ENCODE results near the gene RAB30. TPM values are rescaled to one million over a fixed set of nuclear protein-coding genes. Genes with fewer than 3 reads are reported as not detected.

The RAB30 gene
- total RNA-seq, 1 experiment from 2014 or later, result 6.2 TPM

DNA sequence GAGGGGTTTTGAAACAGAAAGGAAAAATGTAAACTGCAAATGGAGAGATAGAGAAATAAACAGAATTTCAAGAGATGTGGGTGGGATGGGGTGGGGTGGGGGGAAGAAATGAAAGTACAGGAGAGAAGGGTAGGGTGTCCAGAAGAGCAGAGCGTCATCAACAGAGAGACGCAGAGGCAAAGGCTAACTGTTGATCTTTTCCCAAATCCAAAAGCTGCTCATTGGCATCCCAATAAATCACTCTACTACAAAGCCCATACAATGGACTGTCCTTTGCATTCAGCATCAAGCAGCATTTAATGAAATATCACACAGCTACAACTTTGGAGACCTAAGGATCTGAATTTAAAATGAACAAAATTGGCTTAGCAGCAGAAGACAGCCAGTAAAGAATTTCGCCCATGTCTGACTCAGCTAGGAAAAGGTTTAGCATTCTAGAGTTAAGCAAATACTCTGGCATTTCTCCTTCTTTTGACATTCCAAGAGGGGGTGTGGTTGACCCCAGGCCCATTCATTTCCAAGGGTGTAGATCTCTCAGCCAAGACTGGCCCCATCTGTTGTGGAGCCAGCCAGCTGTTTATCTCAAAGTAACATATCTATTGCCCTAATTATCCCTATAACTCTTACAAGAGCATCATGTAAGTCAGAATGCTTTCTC is 1.5 kb downstream of the RAB30 start:
- Mint-ChIP-seq H3K4me1 (peaks cover 36% of the 10 kb centered on the region), H3K9me3 (no peaks in the 10 kb centered on the region), H3K27me3 (ENCODE audit: low read depth) (no peaks in the 10 kb centered on the region), H3K27ac (no peak overlapping the region), H3K36me3 (peaks cover 18% of the 10 kb centered on the region), H3K4me3 (no peak overlapping the region; the same call in 1 of the 2 replicates)
- POLR2A ChIA-PET, result interaction anchor here (2.9 to 3.0 kb wide), 2 partner anchors 86 to 169 kb away, joined by 21 to 25 read pairs; partner anchors contain the start of genes DDIAS, PCF11 and PRCP
- CTCF ChIA-PET, result interaction anchor here (0.8 kb wide), 1 partner anchor 203 kb away, joined by 4 read pairs; no protein-coding TSS in a partner anchor
- ATAC-seq (peak; percentile 38), DNase-seq (ENCODE audit: low spot score) (peak; percentile 28)
- TF ChIP-seq FOXP4 (CRISPR knock-in tag; IDR thresholded peaks at IDR 0.05) (no peak), ZNF512 (CRISPR knock-in tag; IDR thresholded peaks at IDR 0.05; ENCODE audit: borderline replicate concordance) (no peak), FOXK1 (CRISPR knock-in tag; IDR thresholded peaks at IDR 0.05) (no peak), FOXJ3 (CRISPR knock-in tag; IDR thresholded peaks at IDR 0.05; ENCODE audit: borderline replicate concordance) (no peak), ETV6 (CRISPR knock-in tag; IDR thresholded peaks at IDR 0.05) (no peak), ZNF317 (CRISPR knock-in tag; IDR thresholded peaks at IDR 0.05; ENCODE audit: borderline replicate concordance, low read depth) (no peak), ZNF263 (CRISPR knock-in tag; IDR thresholded peaks at IDR 0.05; ENCODE audit: low read depth) (no peak), RELA (CRISPR knock-in tag; IDR thresholded peaks at IDR 0.05; ENCODE audit: borderline replicate concordance) (no peak), ELF4 (CRISPR knock-in tag; IDR thresholded peaks at IDR 0.05; ENCODE audit: low read depth) (no peak)
- TF ChIP-seq, protein P1, sequence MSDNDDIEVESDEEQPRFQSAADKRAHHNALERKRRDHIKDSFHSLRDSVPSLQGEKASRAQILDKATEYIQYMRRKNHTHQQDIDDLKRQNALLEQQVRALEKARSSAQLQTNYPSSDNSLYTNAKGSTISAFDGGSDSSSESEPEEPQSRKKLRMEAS (CRISPR knock-in tag; IDR thresholded peaks at IDR 0.05), result no peak

DNA sequence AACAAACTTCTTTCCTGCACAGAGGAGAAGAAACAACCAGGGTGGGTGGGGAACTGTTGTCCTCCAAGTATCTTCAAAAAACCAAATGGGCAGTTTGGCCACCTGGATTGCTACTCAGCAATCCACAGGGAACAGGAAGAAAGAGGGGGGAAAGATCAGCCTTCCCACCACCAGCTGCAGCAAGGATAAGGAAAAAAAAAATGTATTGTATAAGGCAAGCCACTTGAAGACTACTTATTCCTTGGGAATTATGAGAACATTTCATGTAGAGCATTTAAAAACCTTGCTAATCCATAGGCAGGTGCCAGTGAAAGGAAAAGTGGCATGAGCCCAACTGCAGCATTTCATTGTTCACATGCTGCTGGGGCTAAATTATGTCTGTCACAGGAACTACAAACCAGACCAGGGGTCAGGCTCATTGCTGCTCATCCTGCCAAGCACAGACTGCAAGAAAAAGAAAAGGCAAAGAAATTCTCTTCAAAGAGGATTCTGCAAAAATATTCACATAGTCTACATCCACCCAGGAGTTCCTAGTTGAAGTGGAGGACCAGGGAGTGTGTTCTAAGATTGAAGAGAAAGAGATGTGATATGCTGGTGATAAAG is 2.2 kb downstream of the RAB30 start:
- Mint-ChIP-seq H3K9me3 (no peaks in the 10 kb centered on the region), H3K27ac (0 out of 2 replicates have a peak overlapping the region, but pooled peaks have one; percentile 7), H3K4me1 (peaks cover 36% of the 10 kb centered on the region), H3K4me3 (no peak overlapping the region; the same call in 1 of the 2 replicates), H3K27me3 (ENCODE audit: low read depth) (no peaks in the 10 kb centered on the region), H3K36me3 (peaks cover 13% of the 10 kb centered on the region)
- no peak for TF ChIP-seq NR3C1 (CRISPR knock-in tag; conservative IDR thresholded peaks at IDR 0.05; ENCODE audit: low read depth)
- no peak for TF ChIP-seq SMAD4 (CRISPR knock-in tag; IDR thresholded peaks at IDR 0.05)
- ChIA-PET POLR2A (interaction anchor here (2.9 to 3.0 kb wide), 2 partner anchors 87 to 169 kb away, joined by 21 to 25 read pairs; partner anchors contain the start of genes DDIAS, PCF11 and PRCP), CTCF (no interaction called here)
- ATAC-seq, result no peak
- no peak for DNase-seq (ENCODE audit: low spot score)

GRCh38 chr11:83068568-83068967 is 3.1 kb downstream of the RAB30 start:
- no peaks in the 10 kb centered on the region for H3K9me3 Mint-ChIP-seq
- H3K4me1 Mint-ChIP-seq, result peaks cover 33% of the 10 kb centered on the region
- H3K27ac Mint-ChIP-seq, result no peak overlapping the region
- no peak overlapping the region for H3K4me3 Mint-ChIP-seq
- CTCF ChIA-PET, result no interaction called here
- H3K36me3 Mint-ChIP-seq, result peaks cover 8% of the 10 kb centered on the region
- DNase-seq (ENCODE audit: low spot score), result no peak
- no peaks in the 10 kb centered on the region for H3K27me3 Mint-ChIP-seq (ENCODE audit: low read depth)
- POLR2A ChIA-PET, result interaction anchor here (1.3 kb wide), 1 partner anchor 88 kb away, joined by 4 read pairs; the partner anchor contains the start of gene PCF11
- ATAC-seq, result no peak
- TF ChIP-seq ZBTB43 (CRISPR knock-in tag; IDR thresholded peaks at IDR 0.05) (no peak), ZNF121 (CRISPR knock-in tag; IDR thresholded peaks at IDR 0.05) (no peak), ETV6 (CRISPR knock-in tag; IDR thresholded peaks at IDR 0.05) (no peak), PRRX2 (CRISPR knock-in tag; IDR thresholded peaks at IDR 0.05) (no peak), ZNF219 (CRISPR knock-in tag; IDR thresholded peaks at IDR 0.05; ENCODE audit: borderline replicate concordance) (no peak), CTCF (IDR thresholded peaks at IDR 0.05) (no peak), ATF1 (CRISPR knock-in tag; IDR thresholded peaks at IDR 0.05) (no peak)
- TF ChIP-seq, protein P2, sequence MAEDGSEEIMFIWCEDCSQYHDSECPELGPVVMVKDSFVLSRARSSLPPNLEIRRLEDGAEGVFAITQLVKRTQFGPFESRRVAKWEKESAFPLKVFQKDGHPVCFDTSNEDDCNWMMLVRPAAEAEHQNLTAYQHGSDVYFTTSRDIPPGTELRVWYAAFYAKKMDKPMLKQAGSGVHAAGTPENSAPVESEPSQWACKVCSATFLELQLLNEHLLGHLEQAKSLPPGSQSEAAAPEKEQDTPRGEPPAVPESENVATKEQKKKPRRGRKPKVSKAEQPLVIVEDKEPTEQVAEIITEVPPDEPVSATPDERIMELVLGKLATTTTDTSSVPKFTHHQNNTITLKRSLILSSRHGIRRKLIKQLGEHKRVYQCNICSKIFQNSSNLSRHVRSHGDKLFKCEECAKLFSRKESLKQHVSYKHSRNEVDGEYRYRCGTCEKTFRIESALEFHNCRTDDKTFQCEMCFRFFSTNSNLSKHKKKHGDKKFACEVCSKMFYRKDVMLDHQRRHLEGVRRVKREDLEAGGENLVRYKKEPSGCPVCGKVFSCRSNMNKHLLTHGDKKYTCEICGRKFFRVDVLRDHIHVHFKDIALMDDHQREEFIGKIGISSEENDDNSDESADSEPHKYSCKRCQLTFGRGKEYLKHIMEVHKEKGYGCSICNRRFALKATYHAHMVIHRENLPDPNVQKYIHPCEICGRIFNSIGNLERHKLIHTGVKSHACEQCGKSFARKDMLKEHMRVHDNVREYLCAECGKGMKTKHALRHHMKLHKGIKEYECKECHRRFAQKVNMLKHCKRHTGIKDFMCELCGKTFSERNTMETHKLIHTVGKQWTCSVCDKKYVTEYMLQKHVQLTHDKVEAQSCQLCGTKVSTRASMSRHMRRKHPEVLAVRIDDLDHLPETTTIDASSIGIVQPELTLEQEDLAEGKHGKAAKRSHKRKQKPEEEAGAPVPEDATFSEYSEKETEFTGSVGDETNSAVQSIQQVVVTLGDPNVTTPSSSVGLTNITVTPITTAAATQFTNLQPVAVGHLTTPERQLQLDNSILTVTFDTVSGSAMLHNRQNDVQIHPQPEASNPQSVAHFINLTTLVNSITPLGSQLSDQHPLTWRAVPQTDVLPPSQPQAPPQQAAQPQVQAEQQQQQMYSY (CRISPR knock-in tag; IDR thresholded peaks at IDR 0.05), result no peak

Measured in WTC11 (cell line).